ENCODE results near the gene IFFO2.

IFFO2 gene

DNA sequence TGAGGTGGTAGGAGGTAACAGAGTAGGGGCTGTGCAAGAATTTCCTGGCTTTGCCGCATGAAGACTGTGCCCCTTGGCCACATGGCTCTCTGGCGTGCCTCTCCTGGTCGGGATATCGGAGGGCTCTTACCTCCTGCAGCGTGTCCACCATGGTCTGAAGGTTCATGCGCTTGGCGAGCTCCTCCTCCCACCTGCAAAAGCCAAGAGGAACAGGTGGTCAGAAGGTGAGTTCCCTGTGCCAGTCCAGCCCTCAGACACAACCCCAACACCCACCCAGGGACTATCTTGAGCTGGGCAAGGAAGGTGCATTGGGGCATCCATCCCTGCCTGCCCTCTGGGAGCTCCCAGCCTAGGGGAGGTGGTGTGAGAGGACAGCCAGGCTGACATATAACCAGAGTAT is 35.5 kb downstream of the IFFO2 start:
- no peak overlapping the region for H3K4me3 ChIP-seq (ENCODE audit: low read length)
- no peaks in the 10 kb centered on the region for H3K9me3 ChIP-seq (ENCODE audit: insufficient read depth, low read depth, low read length)
- H3K36me3 ChIP-seq (ENCODE audit: insufficient read depth, low read depth, low read length), result no peaks in the 10 kb centered on the region
- H3K4me1 ChIP-seq (ENCODE audit: insufficient read depth, low read length), result peaks cover 6% of the 10 kb centered on the region; the same call in 1 of the 2 replicates
- no peak overlapping the region for H3K9ac ChIP-seq (ENCODE audit: low read depth, low read length)
- no peak overlapping the region for H3K27ac ChIP-seq (ENCODE audit: low read length)
- no peaks in the 10 kb centered on the region for H3K27me3 ChIP-seq (ENCODE audit: insufficient read depth, low read length)

DNA sequence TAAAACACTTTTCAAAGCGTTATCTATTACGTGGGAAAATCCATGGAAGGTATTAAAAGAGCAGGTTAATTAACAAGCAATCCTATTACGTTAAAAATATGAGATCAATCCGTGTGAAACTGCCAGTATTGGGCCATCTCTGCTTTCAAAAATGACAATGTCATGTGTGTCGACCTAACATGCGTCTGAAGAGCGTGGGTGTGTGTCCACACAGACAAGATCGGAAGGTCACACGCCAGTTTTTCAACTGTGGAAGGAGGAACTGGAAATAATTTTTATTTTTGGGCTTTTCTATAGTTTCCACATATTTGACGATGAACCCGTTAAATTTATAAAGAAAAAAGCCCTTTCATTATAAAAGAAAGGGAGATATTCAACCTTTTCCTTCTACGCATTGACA is 36.5 kb downstream of the IFFO2 start:
- Histone ChIP-seq H3K36me3 (ENCODE audit: insufficient read depth, low read depth, low read length) (no peaks in the 10 kb centered on the region), H3K4me1 (ENCODE audit: insufficient read depth, low read length) (peaks cover 6% of the 10 kb centered on the region; the same call in 1 of the 2 replicates), H3K9ac (ENCODE audit: low read depth, low read length) (no peak overlapping the region), H3K9me3 (ENCODE audit: insufficient read depth, low read depth, low read length) (no peaks in the 10 kb centered on the region), H3K4me3 (ENCODE audit: low read length) (no peak overlapping the region), H3K27me3 (ENCODE audit: insufficient read depth, low read length) (no peaks in the 10 kb centered on the region), H3K27ac (ENCODE audit: low read length) (no peak overlapping the region)

DNA sequence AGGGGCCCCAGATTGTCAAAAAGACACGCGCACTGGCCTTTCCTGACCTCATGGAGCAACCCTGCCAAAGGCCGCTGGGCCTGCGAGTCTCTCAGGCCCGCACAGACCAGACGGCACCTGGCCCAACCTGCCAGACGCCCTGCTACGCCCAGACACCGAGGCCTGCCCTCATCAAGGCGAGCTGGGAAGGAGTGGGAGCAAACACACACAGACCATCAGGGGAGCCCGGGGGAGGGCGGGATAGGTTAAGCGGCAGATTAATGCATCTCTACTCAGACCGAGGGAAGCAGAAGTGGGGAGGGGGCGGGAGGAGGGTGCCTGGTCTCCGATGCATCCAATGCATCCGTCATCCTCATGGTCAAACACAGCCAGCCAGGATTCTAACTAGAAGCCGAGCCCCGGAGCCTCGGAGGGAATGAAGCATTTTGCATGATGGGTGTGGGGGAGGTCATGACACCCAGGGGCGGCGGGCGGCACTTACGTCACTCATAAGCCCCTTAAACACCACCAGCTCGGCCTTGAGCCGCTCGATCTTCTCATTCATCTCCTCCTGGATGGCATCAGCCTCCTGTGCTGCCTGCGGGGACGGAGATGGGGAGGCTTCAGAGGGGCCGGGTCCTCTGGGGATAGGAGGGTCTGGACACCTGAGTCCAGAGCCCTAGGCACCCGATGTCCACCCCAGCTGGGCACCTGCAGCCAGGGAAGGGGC is 37.1 kb downstream of the IFFO2 start:
- H3K4me3 ChIP-seq (ENCODE audit: low read length), result no peak overlapping the region
- no peak overlapping the region for H3K9ac ChIP-seq (ENCODE audit: low read depth, low read length)
- no peak overlapping the region for H3K27ac ChIP-seq (ENCODE audit: low read length)
- H3K27me3 ChIP-seq (ENCODE audit: insufficient read depth, low read length), result no peaks in the 10 kb centered on the region
- H3K36me3 ChIP-seq (ENCODE audit: insufficient read depth, low read depth, low read length), result no peaks in the 10 kb centered on the region
- H3K4me1 ChIP-seq (ENCODE audit: insufficient read depth, low read length), result peaks cover 6% of the 10 kb centered on the region; the same call in 1 of the 2 replicates
- H3K9me3 ChIP-seq (ENCODE audit: insufficient read depth, low read depth, low read length), result no peaks in the 10 kb centered on the region

DNA sequence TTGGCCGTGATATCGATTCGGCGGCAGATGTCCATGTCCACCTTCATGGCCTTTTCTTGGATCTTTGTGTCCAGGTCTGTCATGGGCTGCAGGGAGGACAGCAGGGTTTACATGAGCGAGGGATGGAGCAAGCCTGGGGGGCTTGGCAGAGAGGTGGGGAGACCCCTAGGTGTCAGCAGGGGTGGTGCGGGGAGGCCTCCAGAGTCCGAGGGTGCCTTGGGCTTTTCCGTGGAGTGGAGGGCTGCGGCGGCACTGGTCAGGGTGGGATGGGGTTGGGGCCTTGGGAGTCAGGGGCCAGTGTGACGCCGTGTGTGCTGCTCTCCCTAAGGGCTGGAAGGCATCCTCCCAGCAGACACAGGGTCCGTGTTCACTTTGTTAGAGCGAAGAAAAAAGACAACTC is 38.1 kb downstream of the IFFO2 start:
- Histone ChIP-seq H3K27me3 (ENCODE audit: insufficient read depth, low read length) (no peaks in the 10 kb centered on the region), H3K9me3 (ENCODE audit: insufficient read depth, low read depth, low read length) (no peaks in the 10 kb centered on the region), H3K9ac (ENCODE audit: low read depth, low read length) (no peak overlapping the region), H3K4me3 (ENCODE audit: low read length) (no peak overlapping the region), H3K36me3 (ENCODE audit: insufficient read depth, low read depth, low read length) (no peaks in the 10 kb centered on the region), H3K27ac (ENCODE audit: low read length) (no peak overlapping the region), H3K4me1 (ENCODE audit: insufficient read depth, low read length) (0 out of 2 replicates have a peak, but pooled peaks cover 2% of the 10 kb centered on the region)

DNA sequence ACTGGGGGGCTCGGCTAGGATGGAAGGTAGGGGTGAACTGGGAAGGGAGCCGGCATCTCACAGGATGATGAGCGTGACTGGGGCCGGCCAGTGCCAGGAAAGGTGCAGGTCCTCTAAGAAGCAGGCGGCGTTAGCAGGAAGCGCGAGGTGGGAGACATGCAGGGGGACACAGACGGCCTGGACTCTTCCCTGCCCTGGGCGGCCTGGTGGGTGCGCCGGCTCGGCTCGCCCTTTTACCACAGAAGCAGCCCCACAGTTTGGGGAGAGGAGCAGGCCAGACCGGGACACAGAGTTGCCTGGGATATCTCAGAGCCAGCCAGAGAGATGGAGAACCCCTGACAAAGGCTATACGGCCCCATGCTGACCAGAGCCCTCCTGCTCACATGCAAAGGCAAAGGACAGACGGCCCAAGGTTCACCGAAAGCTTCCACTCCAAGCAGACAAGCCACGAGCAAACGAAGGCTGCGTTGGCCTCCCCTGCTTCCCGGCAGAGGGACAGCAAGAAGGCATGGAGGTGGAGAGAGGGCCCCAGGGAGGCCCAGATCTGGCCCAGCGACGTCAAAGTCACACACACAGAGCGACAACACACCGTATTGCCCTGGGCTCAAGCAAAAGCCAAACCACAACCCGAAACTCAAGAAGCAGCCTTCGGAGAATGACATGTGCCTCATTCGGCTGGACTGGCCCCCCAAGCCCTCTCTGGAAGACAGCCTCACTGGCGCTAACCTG is 39.2 kb downstream of the IFFO2 start:
- Histone ChIP-seq H3K4me1 (ENCODE audit: insufficient read depth, low read length) (no peaks in the 10 kb centered on the region), H3K27me3 (ENCODE audit: insufficient read depth, low read length) (no peaks in the 10 kb centered on the region), H3K27ac (ENCODE audit: low read length) (no peak overlapping the region), H3K9ac (ENCODE audit: low read depth, low read length) (no peak overlapping the region), H3K9me3 (ENCODE audit: insufficient read depth, low read depth, low read length) (no peaks in the 10 kb centered on the region), H3K4me3 (ENCODE audit: low read length) (no peak overlapping the region), H3K36me3 (ENCODE audit: insufficient read depth, low read depth, low read length) (no peaks in the 10 kb centered on the region)

DNA sequence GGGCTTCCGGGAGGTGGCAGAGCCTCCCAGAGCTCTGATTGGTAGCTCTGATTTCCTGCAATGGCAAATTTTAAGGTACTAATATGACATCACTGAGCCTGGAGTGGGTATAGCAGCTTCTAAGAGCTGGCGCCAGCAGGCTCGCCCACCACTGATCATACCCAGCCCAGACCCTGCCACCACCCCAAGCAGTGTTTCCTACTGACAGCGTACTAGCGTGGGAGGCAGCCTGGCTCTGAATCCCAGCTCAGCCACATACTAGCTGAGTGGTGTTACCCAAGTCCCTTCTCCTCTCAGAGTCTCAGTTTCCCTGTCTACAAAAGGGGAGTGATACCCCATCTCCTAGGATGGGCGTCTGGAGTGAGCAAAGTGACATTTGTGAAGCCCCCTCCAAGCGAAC is 41.1 kb downstream of the IFFO2 start:
- no peak overlapping the region for H3K27ac ChIP-seq (ENCODE audit: low read length)
- no peaks in the 10 kb centered on the region for H3K27me3 ChIP-seq (ENCODE audit: insufficient read depth, low read length)
- H3K9ac ChIP-seq (ENCODE audit: low read depth, low read length), result no peak overlapping the region
- H3K9me3 ChIP-seq (ENCODE audit: insufficient read depth, low read depth, low read length), result no peaks in the 10 kb centered on the region
- no peaks in the 10 kb centered on the region for H3K4me1 ChIP-seq (ENCODE audit: insufficient read depth, low read length)
- H3K4me3 ChIP-seq (ENCODE audit: low read length), result no peak overlapping the region
- H3K36me3 ChIP-seq (ENCODE audit: insufficient read depth, low read depth, low read length), result no peaks in the 10 kb centered on the region

DNA sequence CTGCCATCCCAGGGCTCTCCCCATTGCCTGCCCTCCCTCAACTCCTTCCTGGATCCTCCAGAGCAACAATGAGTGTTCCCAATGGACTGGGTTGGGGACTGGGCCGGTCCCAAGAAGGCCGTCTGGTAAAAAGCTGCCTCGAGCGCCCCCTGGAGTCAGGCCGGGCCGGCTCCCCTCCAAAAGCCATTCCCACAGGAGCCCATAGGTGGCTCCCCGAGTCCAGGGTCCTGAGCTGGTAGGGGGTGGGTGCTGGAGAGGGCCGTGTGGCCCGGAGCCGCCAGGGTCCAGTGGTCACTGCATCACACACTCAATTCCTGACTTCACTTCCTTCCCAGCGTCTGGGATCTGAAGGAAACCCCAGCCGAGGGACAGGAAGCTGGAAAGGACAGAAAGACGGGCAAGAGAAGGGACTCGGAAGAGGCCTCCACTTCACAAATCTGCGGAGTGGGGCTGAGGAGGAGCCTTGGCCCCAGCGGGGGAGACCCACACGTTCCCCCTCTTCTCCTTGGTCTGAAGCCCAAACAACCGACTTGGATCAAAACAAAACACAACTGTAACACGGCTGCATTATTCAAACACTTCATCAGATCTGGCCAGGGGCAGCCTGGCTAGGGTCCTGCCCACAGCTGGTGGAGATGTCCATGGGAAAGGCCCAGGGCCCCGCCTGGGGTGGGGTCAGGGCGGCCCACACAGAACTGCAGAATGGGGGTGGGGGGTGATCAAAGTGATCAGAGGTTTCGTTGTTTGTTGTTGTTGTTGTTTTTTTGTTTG is 43.2 kb downstream of the IFFO2 start:
- no peaks in the 10 kb centered on the region for H3K9me3 ChIP-seq (ENCODE audit: insufficient read depth, low read depth, low read length)
- no peak overlapping the region for H3K4me3 ChIP-seq (ENCODE audit: low read length)
- H3K27me3 ChIP-seq (ENCODE audit: insufficient read depth, low read length), result no peaks in the 10 kb centered on the region
- H3K9ac ChIP-seq (ENCODE audit: low read depth, low read length), result no peak overlapping the region
- H3K4me1 ChIP-seq (ENCODE audit: insufficient read depth, low read length), result no peaks in the 10 kb centered on the region
- H3K27ac ChIP-seq (ENCODE audit: low read length), result no peak overlapping the region
- no peaks in the 10 kb centered on the region for H3K36me3 ChIP-seq (ENCODE audit: insufficient read depth, low read depth, low read length)

DNA sequence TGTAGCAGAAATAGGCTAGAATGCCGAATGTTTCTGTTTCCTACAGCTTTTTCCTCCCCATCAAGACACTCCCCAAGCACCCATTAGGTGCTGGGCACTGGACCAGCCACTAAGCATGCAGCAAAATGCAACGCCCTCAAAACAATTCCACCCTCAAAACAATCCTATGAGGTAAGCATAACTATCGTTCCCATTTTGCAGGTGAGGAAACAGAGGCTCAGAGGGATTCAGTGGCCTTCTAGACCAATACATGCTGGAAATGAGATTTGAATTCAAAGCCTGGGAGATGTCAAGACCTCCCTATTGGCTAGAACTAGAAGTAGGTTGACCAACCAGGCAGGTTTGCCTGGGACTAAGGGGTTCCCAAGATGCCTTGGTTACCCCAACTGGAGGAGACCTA is 43.9 kb downstream of the IFFO2 start:
- Histone ChIP-seq H3K27ac (ENCODE audit: low read length) (no peak overlapping the region), H3K9me3 (ENCODE audit: insufficient read depth, low read depth, low read length) (no peaks in the 10 kb centered on the region), H3K36me3 (ENCODE audit: insufficient read depth, low read depth, low read length) (no peaks in the 10 kb centered on the region), H3K4me3 (ENCODE audit: low read length) (no peak overlapping the region), H3K9ac (ENCODE audit: low read depth, low read length) (no peak overlapping the region), H3K4me1 (ENCODE audit: insufficient read depth, low read length) (no peaks in the 10 kb centered on the region), H3K27me3 (ENCODE audit: insufficient read depth, low read length) (no peaks in the 10 kb centered on the region)

DNA sequence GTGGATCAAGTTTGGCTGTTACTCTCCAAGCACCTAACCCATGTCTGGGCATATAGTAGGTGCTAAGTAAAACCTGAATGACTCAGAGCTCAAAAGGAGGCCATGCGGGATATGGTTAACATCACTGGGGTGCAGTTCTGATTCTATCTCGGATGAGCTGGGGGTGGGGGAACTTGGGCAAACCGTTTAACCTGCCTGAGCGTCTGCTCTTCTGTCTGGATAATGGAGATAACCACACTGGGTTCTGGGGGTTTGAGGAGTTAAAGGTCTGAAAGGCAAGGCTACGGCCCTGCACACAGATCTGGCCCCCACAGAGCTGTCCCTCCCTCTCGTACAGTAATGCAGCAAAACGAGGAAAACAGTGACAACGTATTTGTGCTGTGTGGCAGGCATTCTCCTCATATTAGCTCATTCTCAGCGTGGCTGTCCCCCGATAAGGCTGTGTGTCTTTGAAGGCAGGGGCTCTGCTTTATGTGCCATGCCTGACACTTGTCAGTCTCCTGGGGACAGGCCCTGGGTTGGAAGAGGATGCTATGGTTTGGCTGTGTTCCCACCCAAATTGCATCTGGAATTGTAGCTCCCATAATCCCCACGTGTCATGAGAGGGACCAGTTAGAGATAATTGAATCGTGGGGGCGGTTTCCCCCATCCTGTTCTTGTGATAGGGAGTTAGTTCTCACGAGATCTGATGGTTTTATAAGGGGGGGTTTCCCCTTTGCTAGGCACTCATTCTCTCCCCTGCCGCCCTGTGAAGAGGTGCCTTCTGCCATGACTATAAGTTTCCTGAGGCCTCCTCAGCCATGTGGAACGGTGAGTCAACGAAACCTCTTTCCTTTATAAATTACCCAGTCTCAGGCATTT is 47.3 kb downstream of the IFFO2 start:
- no peak overlapping the region for H3K4me3 ChIP-seq (ENCODE audit: low read length)
- H3K27me3 ChIP-seq (ENCODE audit: insufficient read depth, low read length), result no peaks in the 10 kb centered on the region
- H3K9ac ChIP-seq (ENCODE audit: low read depth, low read length), result no peak overlapping the region

DNA sequence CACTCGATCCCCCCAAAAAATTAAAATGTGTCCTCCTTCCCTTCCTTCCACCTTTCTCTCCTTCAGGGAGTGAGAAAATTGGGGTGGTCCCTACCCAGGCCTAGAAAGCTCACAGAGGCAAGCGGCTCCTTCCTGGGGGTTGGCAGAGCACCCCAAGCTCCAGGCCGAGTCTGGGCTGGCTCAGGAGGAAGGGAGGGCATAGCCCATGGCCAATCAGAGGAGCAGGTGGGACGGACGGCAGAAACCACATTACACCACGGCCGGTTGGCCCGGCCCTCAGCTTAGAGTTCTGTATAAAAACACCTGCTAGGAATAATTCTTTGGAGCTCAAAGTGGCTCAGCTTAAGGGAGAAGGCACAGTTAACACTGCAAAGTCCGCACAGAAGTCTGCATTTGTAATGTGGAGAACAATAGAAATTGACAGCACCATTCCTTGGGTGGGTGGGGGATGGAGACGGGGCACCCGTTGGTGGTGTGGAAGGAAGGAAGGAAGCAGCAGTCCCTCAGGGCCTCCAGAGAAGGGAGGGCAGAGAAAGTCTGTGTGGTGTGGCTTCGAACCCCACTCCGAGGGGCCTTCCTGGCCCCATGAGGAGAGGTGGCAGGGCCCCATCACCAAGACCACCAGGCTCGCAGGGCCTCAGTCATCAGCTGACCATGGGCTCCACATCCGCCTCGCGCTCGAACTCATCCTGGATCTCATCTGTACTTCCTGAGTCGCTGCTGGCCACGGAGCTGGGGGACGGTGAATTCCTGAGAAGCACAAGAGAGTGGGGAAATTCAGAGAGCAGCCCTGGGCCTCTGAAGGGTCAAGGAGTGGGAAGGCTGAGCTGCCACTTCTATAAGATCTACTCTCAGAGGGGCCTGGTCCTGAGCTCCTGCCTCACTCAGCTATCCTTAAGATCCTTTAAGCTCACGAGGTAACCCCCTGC is 48.3 kb downstream of the IFFO2 start:
- no peak overlapping the region for H3K27ac ChIP-seq (ENCODE audit: low read length)
- H3K9ac ChIP-seq (ENCODE audit: low read depth, low read length), result no peak overlapping the region
- no peaks in the 10 kb centered on the region for H3K4me1 ChIP-seq (ENCODE audit: insufficient read depth, low read length)
- H3K4me3 ChIP-seq (ENCODE audit: low read length), result no peak overlapping the region
- no peaks in the 10 kb centered on the region for H3K36me3 ChIP-seq (ENCODE audit: insufficient read depth, low read depth, low read length)
- no peaks in the 10 kb centered on the region for H3K9me3 ChIP-seq (ENCODE audit: insufficient read depth, low read depth, low read length)
- no peaks in the 10 kb centered on the region for H3K27me3 ChIP-seq (ENCODE audit: insufficient read depth, low read length)

More for the DNA sequence above, 47.3 kb downstream of the IFFO2 start:
- Histone ChIP-seq H3K9me3 (ENCODE audit: insufficient read depth, low read depth, low read length) (no peaks in the 10 kb centered on the region), H3K4me1 (ENCODE audit: insufficient read depth, low read length) (no peaks in the 10 kb centered on the region), H3K27ac (ENCODE audit: low read length) (no peak overlapping the region), H3K36me3 (ENCODE audit: insufficient read depth, low read depth, low read length) (no peaks in the 10 kb centered on the region)

Data from iPS-20b (cell line).